Activated CD8-positive, alpha-beta memory T cell treated with anti-CD3 and anti-CD28 coated beads, Interleukin-2, amount 50 U/mL, for 48 hours (primary cell): Measurements from ENCODE around the gene RPRD1B.
"Not testable (repeated sequence)": the region's sequence is repeated elsewhere in the genome, so short reads cannot be mapped to it uniquely, and the experiment has no call there.

Experiments
- DNase-seq: peaks from one replicate; pipeline ENCODE4 v3.0.0-alpha.2; 2020

Gene RPRD1B

GRCh38 chr20:38076548-38076947, 43.0 kb downstream of the RPRD1B start:
- no peak for DNase-seq

- no peak for DNase-seq
Measured at GRCh38 chr20:38078084-38078483, 44.5 kb downstream of the RPRD1B start.

DNA sequence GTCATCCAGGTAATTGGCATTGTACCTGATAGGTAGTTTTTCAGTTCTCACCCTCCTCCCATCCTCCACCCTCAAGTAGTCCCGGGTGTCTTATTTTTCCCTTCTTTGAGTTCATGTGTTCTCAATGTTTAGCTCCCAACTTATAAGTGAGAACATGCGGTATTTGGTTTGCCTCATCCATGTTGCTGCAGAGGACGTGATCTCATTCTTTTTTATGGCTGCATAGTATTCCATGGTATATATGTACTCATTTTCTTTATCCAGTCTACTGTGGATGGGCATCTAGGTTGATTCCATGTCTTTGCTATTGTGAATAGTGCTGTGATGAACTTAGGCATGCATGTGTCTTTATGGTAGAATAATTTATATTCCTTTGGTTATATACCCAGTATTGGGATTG, 45.8 kb downstream of the RPRD1B start:
- no peak for DNase-seq

DNA sequence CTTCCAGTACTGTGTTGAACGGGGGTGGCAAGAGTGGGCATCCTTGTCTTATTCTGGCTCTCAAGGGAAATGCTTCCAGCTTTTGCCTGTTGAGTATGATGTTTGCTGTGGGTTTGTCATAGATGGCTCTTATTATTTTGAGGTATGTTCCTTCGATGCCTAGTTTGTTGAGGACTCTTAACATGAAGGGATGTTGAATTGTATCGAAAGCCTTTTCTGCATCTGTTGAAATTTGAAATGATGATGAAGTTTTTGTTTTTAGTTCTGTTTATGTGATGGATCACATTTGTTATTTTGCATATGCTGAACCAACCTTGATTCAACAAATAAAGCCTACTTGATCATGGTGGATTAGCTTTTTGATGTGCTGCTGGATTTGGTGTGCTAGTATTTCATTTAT, 48.0 kb downstream of the RPRD1B start:
- no peak for DNase-seq

- no peak for DNase-seq
Measured at GRCh38 chr20:38082894-38083293, 49.3 kb downstream of the RPRD1B start.

DNA sequence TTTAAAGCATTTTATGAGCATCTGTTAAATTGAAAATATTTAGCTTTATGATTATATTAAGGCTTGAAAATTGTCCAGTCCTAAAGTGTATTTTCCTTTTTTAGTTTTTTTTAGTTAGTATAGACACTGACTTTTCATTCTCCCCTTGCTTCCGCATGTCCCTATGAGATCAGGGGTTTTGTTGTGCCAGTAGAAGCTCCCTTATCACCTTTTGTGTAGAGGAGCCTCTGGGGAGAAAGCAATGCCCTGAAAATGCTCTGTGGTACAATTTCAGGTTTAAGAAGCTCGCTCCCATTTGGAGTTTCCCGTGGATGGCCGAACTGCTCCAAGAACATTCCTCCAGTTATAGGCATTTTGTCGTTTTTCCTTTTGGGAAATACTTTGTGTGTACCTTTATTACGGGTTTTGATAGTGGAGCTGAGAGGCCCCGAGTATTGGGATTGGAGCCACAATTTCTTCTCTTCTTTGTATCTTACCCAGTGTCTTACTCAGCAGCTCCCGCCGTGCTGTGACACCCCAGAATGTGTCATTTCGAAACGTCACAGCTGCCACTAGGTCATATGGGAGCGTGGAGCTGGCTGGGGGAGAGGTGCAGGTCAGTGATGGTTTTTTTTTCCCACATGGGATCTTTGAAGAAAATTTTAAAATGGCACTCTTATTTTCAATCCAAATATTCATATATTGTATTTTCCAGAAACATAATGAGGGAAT, 49.9 kb downstream of the RPRD1B start:
- DNase-seq, result no peak

- DNase-seq, result no peak
Measured at GRCh38 chr20:38084425-38084951, 50.9 kb downstream of the RPRD1B start.

DNA sequence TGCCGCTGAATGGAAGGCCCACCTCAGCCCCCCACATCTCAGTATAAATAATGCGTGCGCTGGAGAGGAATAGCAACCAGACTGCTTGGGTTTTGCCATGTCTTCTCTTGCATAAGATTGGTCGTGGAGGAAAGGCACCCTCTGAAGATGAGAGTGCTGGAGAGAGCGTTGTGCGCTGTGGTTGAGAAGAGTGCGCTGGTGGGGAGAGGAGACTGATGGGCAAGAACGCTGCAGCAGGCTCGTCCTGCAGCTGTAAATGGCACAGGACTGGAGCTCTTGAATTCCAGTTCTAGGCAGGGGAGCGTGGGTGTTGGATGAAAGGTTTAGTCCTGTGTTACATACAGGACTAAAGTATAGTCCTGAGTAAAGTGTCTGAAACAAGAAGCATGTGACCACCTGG, 51.5 kb downstream of the RPRD1B start:
- no peak for DNase-seq

- no peak for DNase-seq
Measured at GRCh38 chr20:38089500-38089899, 56.0 kb downstream of the RPRD1B start.

GRCh38 chr20:38090061-38090460, 56.5 kb downstream of the RPRD1B start:
- DNase-seq, result no peak

DNA sequence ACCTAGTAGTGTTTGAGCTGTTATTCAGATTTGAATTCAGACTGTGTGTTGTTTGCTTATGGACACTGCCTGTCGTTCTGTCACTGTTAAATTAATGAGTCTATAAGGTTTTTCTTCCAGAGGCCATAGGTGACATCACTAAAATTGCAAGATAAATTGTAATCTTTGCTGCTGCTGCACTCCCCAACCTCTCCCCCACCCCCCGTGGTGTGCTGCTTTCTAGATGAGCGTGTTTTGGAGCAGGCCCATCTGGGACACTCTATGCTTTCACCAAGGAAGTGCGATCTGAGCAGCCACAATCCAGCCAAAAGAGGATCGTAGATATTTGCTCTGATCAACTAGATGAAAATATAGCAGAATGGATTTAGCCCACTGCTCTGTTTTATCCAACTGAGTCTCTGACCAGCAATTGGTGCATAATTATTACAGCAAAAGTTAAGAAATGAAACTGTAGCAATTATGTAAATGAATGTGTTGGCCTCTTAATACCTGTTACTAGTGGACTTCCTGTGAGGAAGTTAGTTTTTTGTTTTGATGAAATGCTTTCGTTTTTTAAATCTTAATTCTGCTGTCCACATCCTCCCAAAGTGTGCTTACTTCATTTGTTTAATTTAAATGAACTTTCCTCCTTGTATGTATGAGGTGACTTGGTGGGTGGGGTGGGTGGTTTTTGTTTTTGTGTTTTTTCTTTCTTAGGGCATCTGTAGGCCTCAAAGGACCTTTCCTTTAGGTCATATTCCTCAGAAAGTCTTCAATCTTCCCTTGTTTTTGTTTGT, 58.1 kb downstream of the RPRD1B start:
- DNase-seq, result no peak

GRCh38 chr20:38092260-38092857, 58.8 kb downstream of the RPRD1B start:
- no peak for DNase-seq

DNA sequence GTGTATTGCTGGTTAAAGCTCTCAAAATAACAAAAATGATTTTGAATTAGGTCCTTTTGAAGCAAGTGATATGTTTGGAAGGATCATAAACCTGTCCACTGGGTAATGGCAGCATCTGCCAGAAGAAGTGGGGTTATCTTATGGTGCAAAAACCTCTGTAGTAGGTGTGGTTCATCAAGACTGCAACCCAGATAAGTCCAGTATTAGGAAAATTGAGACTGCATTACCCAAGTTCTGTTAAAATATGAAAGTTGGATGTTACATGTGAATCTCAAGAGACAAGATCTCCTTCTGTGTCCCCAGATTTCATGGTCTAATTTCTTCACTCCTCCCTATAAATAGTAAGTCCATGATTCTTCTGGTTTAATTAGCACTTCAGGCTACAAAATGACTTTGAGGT, 59.4 kb downstream of the RPRD1B start:
- DNase-seq, result no peak

- no peak for DNase-seq
Measured at GRCh38 chr20:38093641-38094077, 60.1 kb downstream of the RPRD1B start.

- DNase-seq, result no peak
Measured at GRCh38 chr20:38094373-38094891, 60.9 kb downstream of the RPRD1B start.

- no peak for DNase-seq
Measured at GRCh38 chr20:38095017-38095686, 61.6 kb downstream of the RPRD1B start.

- DNase-seq, result no peak
Measured at GRCh38 chr20:38098952-38099351, 65.4 kb downstream of the RPRD1B start.

- not testable (repeated sequence) for DNase-seq
Measured at GRCh38 chr20:38102206-38102605, 68.7 kb downstream of the RPRD1B start.

GRCh38 chr20:38104285-38104684, 70.7 kb downstream of the RPRD1B start:
- DNase-seq, result no peak

- DNase-seq, result no peak
Measured at GRCh38 chr20:38106461-38106860, 72.9 kb downstream of the RPRD1B start.

DNA sequence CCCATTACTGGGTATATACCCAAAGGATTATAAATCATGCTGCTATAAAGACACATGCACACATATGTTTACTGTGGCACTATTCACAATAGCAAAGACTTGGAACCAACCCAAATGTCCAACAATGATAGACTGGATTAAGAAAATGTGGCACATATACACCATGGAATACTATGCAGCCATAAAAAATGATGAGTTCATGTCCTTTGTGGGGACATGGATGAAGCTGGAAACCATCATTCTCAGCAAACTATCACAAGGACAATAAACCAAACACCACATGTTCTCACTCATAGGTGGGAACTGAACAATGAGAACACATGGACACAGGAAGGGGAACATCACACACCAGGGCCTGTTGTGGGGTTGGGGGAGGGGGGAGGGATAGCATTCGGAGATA, 73.8 kb downstream of the RPRD1B start:
- DNase-seq, result not testable (repeated sequence)

DNA sequence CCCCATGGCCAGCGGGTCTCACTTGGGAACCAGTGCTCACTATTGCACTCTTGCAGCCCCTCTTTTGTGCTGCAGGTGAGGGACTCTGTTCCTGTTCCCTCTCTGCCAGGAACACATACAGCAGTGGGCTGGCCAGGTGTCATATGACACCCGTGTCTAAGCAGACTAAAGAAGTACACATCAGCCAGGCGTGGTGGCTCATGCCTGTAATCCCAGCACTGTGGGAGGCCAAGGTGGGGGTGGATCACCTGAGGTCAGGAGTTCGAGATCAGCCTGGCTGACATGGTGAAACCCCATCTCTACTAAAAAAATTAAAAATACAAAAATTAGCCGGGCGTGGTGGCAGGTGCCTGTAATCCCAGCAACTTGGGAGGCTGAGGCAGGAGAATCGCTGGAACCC, 74.4 kb downstream of the RPRD1B start:
- DNase-seq, result not testable (repeated sequence)

DNA sequence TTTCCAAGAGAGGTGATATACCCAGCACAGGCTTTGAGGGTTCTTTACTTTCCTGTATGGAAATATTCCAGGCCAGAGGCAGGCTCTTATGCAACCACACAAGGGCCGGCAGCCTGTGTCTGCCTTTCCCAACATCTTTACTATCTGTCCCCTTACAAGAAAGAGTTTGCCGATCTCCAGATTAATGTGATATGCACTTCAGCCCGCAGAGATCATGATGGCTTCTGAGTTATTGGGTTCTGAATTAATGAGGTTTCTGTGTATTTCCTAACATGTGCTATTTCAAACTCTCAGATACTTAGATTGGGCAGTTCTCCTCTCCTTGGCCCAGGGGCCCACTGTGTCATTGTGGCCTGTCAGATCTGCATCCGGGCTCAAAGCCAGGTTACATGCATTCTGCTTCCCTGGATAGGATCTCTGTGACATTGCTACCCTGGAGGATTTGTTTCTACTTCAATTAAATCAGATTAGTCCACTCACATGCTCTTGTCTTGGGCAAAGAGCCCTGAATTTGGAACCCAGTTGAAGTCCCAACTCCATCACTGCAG, 75.0 kb downstream of the RPRD1B start:
- DNase-seq, result no peak
